CD4-positive, alpha-beta T cell treated with Interleukin-4 for 1 hour (primary cell): Measurements from ENCODE around the gene ARPP21.
"Not testable (repeated sequence)": the region's sequence is repeated elsewhere in the genome, so short reads cannot be mapped to it uniquely, and the experiment has no call there.

Experiments
- DNase-seq, 2 donors: peaks; one replicate each; pipeline ENCODE4 v3.0.0-alpha.2; 2020 to 2022

Gene ARPP21

GRCh38 chr3:35639254-35640186 is at the start of gene ARPP21:
Gene ARPP21 (plus strand): TSS chr3:35639525. CDS start chr3:35681752, 42,227 bp downstream.
- DNase-seq = no peak

GRCh38 chr3:35592589-35593295 is 46.6 kb upstream of the ARPP21 start:
- no peak for DNase-seq

GRCh38 chr3:35594739-35595138 is 44.6 kb upstream of the ARPP21 start:
- DNase-seq = no peak

GRCh38 chr3:35596335-35596995 is 42.9 kb upstream of the ARPP21 start:
- no peak for DNase-seq

GRCh38 chr3:35597490-35597889 is 41.8 kb upstream of the ARPP21 start:
- DNase-seq = no peak

GRCh38 chr3:35598804-35599203 is 40.5 kb upstream of the ARPP21 start:
- DNase-seq = no peak

GRCh38 chr3:35601959-35602358 is 37.4 kb upstream of the ARPP21 start:
- DNase-seq = no peak

- no peak for DNase-seq
Observed at GRCh38 chr3:35602395-35602936, 36.9 kb upstream of the ARPP21 start.

GRCh38 chr3:35616346-35616745 is 23.0 kb upstream of the ARPP21 start:
- no peak for DNase-seq

- no peak for DNase-seq
Observed at GRCh38 chr3:35617370-35617769, 22.0 kb upstream of the ARPP21 start.

- not testable (repeated sequence) for DNase-seq
Observed at GRCh38 chr3:35620238-35620637, 19.1 kb upstream of the ARPP21 start.

GRCh38 chr3:35624698-35625097 is 14.6 kb upstream of the ARPP21 start:
- no peak for DNase-seq

- DNase-seq = no peak
Observed at GRCh38 chr3:35633332-35634124, 5.8 kb upstream of the ARPP21 start.

GRCh38 chr3:35635407-35635806 is 3.9 kb upstream of the ARPP21 start:
- DNase-seq = no peak

GRCh38 chr3:35635926-35636683 is 3.2 kb upstream of the ARPP21 start:
- no peak for DNase-seq

- no peak for DNase-seq
Observed at GRCh38 chr3:35638251-35638979, 910 bp upstream of the ARPP21 start.

- DNase-seq = no peak
Observed at GRCh38 chr3:35638980-35639253, 408 bp upstream of the ARPP21 start.

GRCh38 chr3:35640190-35641165 is 1.2 kb downstream of the ARPP21 start:
- no peak for DNase-seq

GRCh38 chr3:35641331-35641730 is 2.0 kb downstream of the ARPP21 start:
- no peak for DNase-seq
